ENCODE measurements around the gene RNF166.

Gene RNF166

GRCh38 chr16:88652762-88653063 lies 53.5 kb downstream of the RNF166 start:
- no peak for DNase-seq (ENCODE audit: low read depth, low spot score)

- no peak for DNase-seq (ENCODE audit: low read depth, low spot score)
Observed at GRCh38 chr16:88651989-88652761, 54.0 kb downstream of the RNF166 start.

- no peak for DNase-seq (ENCODE audit: low read depth, low spot score)
Observed at GRCh38 chr16:88651276-88651988, 54.8 kb downstream of the RNF166 start.

DNA sequence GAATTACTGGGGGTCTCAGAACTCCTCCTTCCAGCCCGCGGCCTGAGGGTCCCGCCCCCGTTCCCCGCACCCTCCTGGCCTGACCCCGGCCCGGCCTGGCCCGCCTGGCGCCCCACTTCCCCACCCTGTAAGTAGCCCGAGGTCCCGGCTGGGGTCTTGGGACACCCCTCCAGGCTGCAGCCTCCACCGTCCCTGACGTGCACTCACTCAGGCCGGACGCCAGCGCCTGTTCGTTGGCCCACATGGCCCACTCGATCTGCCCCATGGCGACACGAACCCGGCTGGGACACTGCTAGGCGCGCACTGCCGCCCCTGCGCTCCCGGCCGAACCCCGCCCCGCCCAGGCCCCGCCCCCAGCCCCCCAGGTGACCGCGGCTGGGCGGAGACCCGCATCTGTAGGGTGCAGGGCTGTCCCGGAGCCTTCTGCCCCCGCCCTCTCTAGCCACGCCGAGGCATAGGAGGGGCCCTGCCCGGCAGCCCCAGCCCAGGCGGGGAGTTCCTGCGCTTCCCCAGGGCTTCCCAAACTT lies 55.4 kb downstream of the RNF166 start, which contains the start of gene CYBA:
CYBA (minus strand) TSS at position 305 of the 527 bp plus-strand sequence; CDS start at position 265, 40 bp downstream.
- no peak for DNase-seq (ENCODE audit: low read depth, low spot score)

- DNase-seq (ENCODE audit: low read depth, low spot score) = no peak
Observed at GRCh38 chr16:88649924-88650748, 56.1 kb downstream of the RNF166 start.

- DNase-seq (ENCODE audit: low read depth, low spot score) = no peak
Observed at GRCh38 chr16:88649195-88649923, 56.8 kb downstream of the RNF166 start.

- no peak for DNase-seq (ENCODE audit: low read depth, low spot score)
Observed at GRCh38 chr16:88647178-88648070, 58.8 kb downstream of the RNF166 start.

Data from smooth muscle cell of the brain vasculature (primary cell).